GM21447 (cell line): ENCODE results near the gene RMND5B.
"Not testable (repeated sequence)": the region's sequence is repeated elsewhere in the genome, so short reads cannot be mapped to it uniquely, and the experiment has no call there.

ENCODE experiments used
- ATAC-seq: cut with Tn5 transposase; IDR thresholded peaks from one replicate; pipeline ENCODE4 v1.9.1; 2021; ENCODE audit not compliant: unreplicated experiment

RMND5B gene

GRCh38 chr5:178127300-178128009 is 3.4 kb upstream of the RMND5B start:
- not testable (repeated sequence) for ATAC-seq

- no peak for ATAC-seq
Observed at GRCh38 chr5:178129296-178129695, 1.5 kb upstream of the RMND5B start.

- ATAC-seq = not testable (repeated sequence)
Observed at GRCh38 chr5:178130234-178130575, 609 bp upstream of the RMND5B start.

- peak; percentile 13 for ATAC-seq
Observed at GRCh38 chr5:178131446-178131996, 707 bp downstream of the RMND5B start.

GRCh38 chr5:178136990-178137389 is 6.2 kb downstream of the RMND5B start:
- no peak for ATAC-seq

GRCh38 chr5:178137991-178138390 is 7.2 kb downstream of the RMND5B start:
- ATAC-seq = no peak

GRCh38 chr5:178141550-178141949 is 10.7 kb downstream of the RMND5B start:
- ATAC-seq = no peak

GRCh38 chr5:178142642-178143041 is 11.8 kb downstream of the RMND5B start:
- no peak for ATAC-seq

- ATAC-seq = no peak
Observed at GRCh38 chr5:178143246-178143645, 12.4 kb downstream of the RMND5B start.

- no peak for ATAC-seq
Observed at GRCh38 chr5:178143901-178144300, 13.1 kb downstream of the RMND5B start.

- ATAC-seq = peak; percentile 72
Observed at GRCh38 chr5:178145965-178146820, 15.4 kb downstream of the RMND5B start.

GRCh38 chr5:178147406-178147805 is 16.6 kb downstream of the RMND5B start:
- ATAC-seq = no peak

GRCh38 chr5:178149199-178149932 is 18.6 kb downstream of the RMND5B start:
- ATAC-seq = no peak

- ATAC-seq = no peak
Observed at GRCh38 chr5:178150977-178151734, 20.3 kb downstream of the RMND5B start.

GRCh38 chr5:178152491-178153444 is 22.0 kb downstream of the RMND5B start:
- ATAC-seq = no peak

GRCh38 chr5:178153530-178154340 is 22.9 kb downstream of the RMND5B start, which contains the start of gene NHP2:
Gene NHP2 (minus strand): TSS chr5:178153885. CDS start chr5:178153817, 68 bp downstream.
- peak; percentile 98 for ATAC-seq

GRCh38 chr5:178155065-178155464 is 24.3 kb downstream of the RMND5B start:
- ATAC-seq = no peak

GRCh38 chr5:178160176-178160575 is 29.4 kb downstream of the RMND5B start:
- no peak for ATAC-seq
